Left forelimb (tissue), 1 donor: ENCODE data around the gene ZNF445.
"Not testable (repeated sequence)": the region's sequence is repeated elsewhere in the genome, so short reads cannot be mapped to it uniquely, and the experiment has no call there.

Experiments used
- DNase-seq: peaks from one replicate; pipeline ENCODE4 v3.0.0-alpha.2; 2018; ENCODE audit warnings: low spot score

Gene ZNF445

DNA sequence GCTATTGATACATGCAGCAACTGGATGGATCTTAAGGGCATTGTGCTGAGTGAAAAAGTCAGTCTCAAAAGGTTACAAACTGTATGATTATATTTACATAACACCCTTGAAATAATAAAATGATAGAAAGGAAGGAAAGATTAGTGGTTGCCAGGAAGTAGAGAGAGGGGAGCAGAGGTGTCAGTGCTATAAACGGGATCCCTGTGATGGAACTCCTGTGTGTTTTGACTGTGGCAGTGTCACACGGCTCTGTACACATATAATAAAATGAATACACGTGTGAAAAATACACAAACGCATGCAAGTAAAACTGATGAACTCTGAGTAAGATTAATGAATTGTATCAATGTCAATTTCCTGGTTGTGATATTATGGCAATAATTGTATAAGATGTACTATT, 78.6 kb downstream of the ZNF445 start:
- DNase-seq: no peak

DNA sequence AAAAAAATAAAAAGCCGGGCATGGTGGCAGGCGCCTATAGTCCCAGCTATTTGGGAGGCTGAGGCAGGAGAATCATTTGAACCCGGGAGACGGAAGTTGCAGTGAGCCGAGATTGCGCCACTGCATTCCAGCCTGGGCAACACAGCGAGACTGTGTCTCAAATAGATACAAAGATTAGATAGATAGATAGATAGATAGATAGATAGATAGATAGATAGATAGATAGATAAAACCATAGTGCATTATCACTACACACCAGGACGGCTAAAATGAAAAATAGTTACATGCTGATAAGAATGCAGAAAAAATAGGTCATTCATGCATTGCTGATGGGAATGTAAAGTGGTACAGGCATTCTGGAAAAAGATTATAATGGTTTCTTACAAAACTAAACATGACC, 79.2 kb downstream of the ZNF445 start:
- DNase-seq: not testable (repeated sequence)

DNA sequence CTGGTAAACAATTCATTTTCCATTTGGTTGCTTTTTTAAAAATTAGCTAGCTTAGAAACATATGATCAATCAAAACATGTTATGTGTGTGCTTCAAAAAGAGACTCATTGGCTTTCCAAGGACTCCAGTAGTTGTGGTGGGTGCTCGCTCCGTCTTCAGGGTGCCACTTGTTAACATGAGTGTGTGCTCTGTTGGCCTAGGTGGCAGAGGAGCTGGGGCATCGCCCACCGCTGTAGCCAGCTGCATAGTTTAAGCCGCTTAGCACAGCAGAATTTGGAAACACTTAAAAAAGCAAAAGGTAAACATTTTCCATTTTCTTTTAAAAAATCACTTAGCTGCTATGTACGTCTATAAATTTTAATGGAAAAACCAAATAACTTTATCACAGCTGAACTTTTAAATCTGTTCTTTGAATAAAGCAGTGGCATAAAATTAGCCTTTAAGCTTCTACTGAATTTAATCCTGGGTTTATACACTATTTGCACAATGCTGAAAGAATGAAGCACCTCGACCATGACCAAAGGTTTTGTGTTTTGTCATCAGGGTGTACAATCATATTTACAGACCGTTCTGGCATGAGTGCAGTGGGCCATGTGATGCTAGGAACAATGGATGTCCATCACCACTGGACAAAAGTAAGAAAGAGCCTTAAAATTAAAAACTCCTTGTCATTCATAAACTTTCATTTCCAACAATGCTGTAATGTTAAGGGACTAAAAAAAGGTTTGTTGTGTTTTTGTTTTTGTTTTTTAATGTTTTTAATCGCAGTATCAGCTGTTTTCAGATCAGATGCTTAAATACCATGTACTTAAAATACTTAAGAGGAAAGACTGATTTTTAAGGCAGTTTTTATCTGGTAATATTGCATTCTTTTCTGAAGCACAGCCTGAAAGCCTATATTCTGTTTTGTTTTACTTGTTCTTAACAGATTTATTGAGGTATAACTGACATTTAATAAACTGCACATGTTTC, 81.0 kb downstream of the ZNF445 start:
- DNase-seq: no peak

DNA sequence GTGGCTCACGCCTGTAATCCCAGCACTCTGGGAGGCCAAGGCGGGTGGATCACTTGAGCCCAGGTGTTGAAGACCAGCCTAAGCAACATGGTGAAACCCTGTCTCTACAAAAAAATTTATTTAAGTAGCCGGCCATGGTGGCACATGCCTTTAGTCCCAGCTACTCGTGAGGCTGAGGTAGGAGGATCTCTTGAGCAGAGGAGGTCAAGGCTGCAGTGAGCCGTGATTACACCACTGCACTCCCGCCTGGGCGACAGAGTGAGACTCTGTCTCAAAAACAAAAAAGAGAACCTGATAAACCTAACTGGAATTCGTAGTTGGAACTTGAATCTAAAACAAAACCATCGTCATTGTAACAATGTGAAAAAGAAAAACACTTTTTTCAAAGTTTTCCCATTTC, 81.8 kb downstream of the ZNF445 start:
- DNase-seq: no peak

DNA sequence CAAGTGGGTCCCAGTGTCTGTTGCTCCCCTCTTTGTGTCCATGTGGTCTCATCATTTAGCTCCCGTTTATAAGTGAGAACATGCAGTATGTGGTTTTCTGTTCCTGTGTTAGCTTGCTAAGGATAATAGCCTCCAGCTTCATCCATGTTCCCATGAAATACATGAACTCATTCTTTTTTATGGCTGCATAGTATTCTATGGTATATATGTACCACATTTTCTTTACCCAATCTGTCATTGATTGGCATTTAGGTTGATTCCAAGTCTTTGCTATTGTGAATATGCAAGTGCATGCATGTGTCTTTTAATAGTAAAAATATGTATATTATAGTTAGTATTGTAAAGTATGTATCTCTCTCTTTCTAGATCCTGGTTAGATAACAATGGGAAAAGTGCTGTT, 85.0 kb downstream of the ZNF445 start:
- DNase-seq: no peak

DNA sequence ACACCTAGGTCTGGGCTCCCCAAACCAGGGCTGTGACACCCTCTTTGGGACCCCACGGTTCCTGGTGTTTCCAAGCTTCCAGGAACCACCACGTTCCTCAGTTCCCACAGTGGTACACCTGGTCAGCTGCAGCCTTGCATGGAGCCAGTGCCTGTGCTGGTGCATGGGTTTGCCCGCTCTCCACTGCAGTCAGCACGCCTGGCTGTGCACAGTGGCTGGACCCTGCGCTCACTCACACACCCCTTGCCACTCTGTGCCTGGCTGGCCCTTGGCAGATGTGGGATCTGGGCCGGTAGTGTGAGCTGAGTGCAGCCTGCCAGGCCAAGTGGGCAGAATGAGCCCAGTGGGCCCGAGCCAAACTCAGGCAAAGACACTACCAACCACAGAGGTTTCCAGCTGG, 90.1 kb downstream of the ZNF445 start:
- DNase-seq: no peak
